ENCODE measurements around the gene PITPNM3. TPM values are rescaled to one million over a fixed set of nuclear protein-coding genes. Genes with fewer than 3 reads are reported as not detected.

PITPNM3 gene
- total RNA-seq, 2 donors from 2014 or later = 5.3 to 7.9 TPM

- intact Hi-C loops (cut with DNase I) = no loop called here
- no peak for DNase-seq (ENCODE audit: low spot score)
- 44% methylated on average over 9 of the region's 9 CpGs for WGBS
- Histone ChIP-seq H3K27me3 (replicated peaks; ENCODE audit: insufficient read depth) (no peaks in the 10 kb centered on the region), H3K36me3 (no peaks in the 10 kb centered on the region), H3K4me1 (replicated peaks) (peaks cover 15% of the 10 kb centered on the region), H3K4me3 (no peak overlapping the region), H3K27ac (peak overlapping the region; percentile 53 to 60), H3K9me3 (no peaks in the 10 kb centered on the region)
- TF ChIP-seq POLR2AphosphoS5 (IDR thresholded peaks at IDR 0.05) (no peak), CTCF (IDR thresholded peaks at IDR 0.05) (peak in 1 of 4 experiments; percentile 3)
Observed at GRCh38 chr17:6549384-6550036, 6.8 kb downstream of the PITPNM3 start.

GRCh38 chr17:6548578-6549330 is 7.6 kb downstream of the PITPNM3 start:
- H3K4me1 ChIP-seq (replicated peaks) = peaks cover 15% of the 10 kb centered on the region
- peak; percentile 39 for DNase-seq (ENCODE audit: low spot score)
- intact Hi-C loops (cut with DNase I) = no loop called here
- no peak overlapping the region for H3K4me3 ChIP-seq
- H3K9me3 ChIP-seq = no peaks in the 10 kb centered on the region
- no peaks in the 10 kb centered on the region for H3K36me3 ChIP-seq
- TF ChIP-seq CTCF (IDR thresholded peaks at IDR 0.05) (no peak), POLR2AphosphoS5 (IDR thresholded peaks at IDR 0.05) (peak; percentile 23)
- peak overlapping the region; percentile 53 to 60 for H3K27ac ChIP-seq
- H3K27me3 ChIP-seq (replicated peaks; ENCODE audit: insufficient read depth) = no peaks in the 10 kb centered on the region
- 22% methylated on average over 11 of the region's 11 CpGs for WGBS

GRCh38 chr17:6548034-6548433 is 8.3 kb downstream of the PITPNM3 start:
- TF ChIP-seq POLR2A (IDR thresholded peaks at IDR 0.05) (no peak), POLR2AphosphoS5 (IDR thresholded peaks at IDR 0.05) (no peak), CTCF (IDR thresholded peaks at IDR 0.05) (no peak)
- no peaks in the 10 kb centered on the region for H3K9me3 ChIP-seq
- no peaks in the 10 kb centered on the region for H3K27me3 ChIP-seq (replicated peaks; ENCODE audit: insufficient read depth)
- 46% methylated on average over 5 of the region's 5 CpGs for WGBS
- no peak for DNase-seq (ENCODE audit: low spot score)
- H3K4me3 ChIP-seq = no peak overlapping the region
- peak overlapping the region; percentile 53 to 60 for H3K27ac ChIP-seq
- H3K36me3 ChIP-seq = no peaks in the 10 kb centered on the region
- H3K4me1 ChIP-seq (replicated peaks) = peaks cover 15% of the 10 kb centered on the region
- intact Hi-C loops (cut with DNase I) = no loop called here

- no peaks in the 10 kb centered on the region for H3K36me3 ChIP-seq
- no peaks in the 10 kb centered on the region for H3K9me3 ChIP-seq
- TF ChIP-seq POLR2A (IDR thresholded peaks at IDR 0.05) (no peak), CTCF (IDR thresholded peaks at IDR 0.05) (no peak), POLR2AphosphoS5 (IDR thresholded peaks at IDR 0.05) (no peak)
- no peak overlapping the region for H3K4me3 ChIP-seq
- peaks cover 15% of the 10 kb centered on the region for H3K4me1 ChIP-seq (replicated peaks)
- intact Hi-C loops (cut with DNase I) = no loop called here
- no peak overlapping the region for H3K27ac ChIP-seq
- 82% methylated on average over 6 of the region's 6 CpGs for WGBS
- DNase-seq (ENCODE audit: low spot score) = no peak
- no peaks in the 10 kb centered on the region for H3K27me3 ChIP-seq (replicated peaks; ENCODE audit: insufficient read depth)
Observed at GRCh38 chr17:6547336-6547735, 9.0 kb downstream of the PITPNM3 start.
